Activated CD8-positive, alpha-beta memory T cell treated with anti-CD3 and anti-CD28 coated beads, Interleukin-2, amount 50 U/mL, for 48 hours (primary cell): ENCODE results near the gene ACTG1.

Experiments
- DNase-seq: peaks from one replicate; pipeline ENCODE4 v3.0.0-alpha.2; 2020

The ACTG1 gene

GRCh38 chr17:81478119-81478518 lies 34.5 kb downstream of the ACTG1 start:
- no peak for DNase-seq

- DNase-seq, result no peak
These were observed 35.4 kb downstream of the ACTG1 start for GRCh38 chr17:81477173-81477572.

DNA sequence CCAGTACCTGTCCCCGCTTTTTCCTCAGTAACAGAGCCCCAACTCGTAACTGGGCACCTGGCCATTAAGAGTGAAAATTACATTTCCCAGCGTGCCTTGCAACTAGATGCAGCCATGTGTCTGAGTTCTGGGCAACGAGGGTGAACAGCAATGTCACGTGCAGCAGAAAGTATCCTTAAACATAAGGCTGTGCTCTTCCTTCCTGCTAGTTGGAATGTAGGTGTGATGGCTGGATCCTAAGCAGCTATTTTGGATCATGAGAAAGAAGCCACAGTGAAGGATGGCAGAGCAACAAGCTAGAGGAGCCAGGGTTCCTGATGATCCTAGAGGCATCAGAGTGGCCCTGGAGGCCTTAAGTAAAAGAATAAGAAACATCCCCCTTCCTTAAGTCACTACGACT lies 36.0 kb downstream of the ACTG1 start:
- DNase-seq, result no peak

- DNase-seq, result no peak
These were observed 36.5 kb downstream of the ACTG1 start for GRCh38 chr17:81476097-81476496.

DNA sequence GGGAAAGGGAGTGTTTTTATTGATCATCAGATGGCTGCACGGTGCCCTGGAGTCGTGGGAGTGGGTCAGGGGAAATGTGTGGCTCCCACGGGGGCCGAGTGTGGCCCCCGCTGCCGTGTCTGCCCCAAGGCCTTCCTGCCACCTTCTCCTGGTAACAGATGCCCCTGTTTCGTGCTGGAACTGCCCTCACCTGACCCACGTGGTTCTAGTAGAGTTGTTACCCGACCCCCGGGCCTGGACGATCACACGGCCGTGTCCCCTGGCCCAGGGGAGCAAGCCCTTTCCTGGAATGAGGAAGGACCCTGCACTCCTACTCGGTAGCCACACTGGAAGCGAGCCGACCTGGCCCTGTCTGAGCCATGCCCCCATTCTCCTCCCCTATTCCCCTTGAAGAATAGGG lies 37.6 kb downstream of the ACTG1 start:
- DNase-seq, result no peak

GRCh38 chr17:81473019-81473418 lies 39.6 kb downstream of the ACTG1 start:
- DNase-seq, result no peak

GRCh38 chr17:81471818-81472456 lies 40.7 kb downstream of the ACTG1 start:
- no peak for DNase-seq

- DNase-seq, result no peak
These were observed 41.4 kb downstream of the ACTG1 start for GRCh38 chr17:81470944-81471817.

- no peak for DNase-seq
These were observed 42.2 kb downstream of the ACTG1 start for GRCh38 chr17:81470270-81470943.

DNA sequence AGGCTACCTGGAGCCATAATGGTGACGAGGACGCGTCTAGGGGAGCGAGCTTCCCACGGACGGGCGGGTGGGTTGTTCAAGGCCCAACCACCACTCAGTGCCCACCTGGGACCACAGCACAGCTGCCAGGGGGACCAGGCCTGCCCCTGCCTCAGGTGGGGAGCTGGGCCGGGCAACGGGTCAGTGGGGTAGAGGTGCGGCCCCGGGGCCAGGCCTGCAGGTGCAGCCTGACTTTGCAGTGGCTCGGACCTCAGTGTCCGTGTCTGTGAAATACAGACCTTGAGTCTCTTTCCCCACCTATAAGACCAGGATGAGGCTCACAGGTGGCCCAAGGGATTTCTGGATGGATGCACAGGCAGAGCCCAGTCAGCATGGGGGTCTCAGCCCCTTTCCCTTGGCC lies 43.3 kb downstream of the ACTG1 start:
- no peak for DNase-seq

DNA sequence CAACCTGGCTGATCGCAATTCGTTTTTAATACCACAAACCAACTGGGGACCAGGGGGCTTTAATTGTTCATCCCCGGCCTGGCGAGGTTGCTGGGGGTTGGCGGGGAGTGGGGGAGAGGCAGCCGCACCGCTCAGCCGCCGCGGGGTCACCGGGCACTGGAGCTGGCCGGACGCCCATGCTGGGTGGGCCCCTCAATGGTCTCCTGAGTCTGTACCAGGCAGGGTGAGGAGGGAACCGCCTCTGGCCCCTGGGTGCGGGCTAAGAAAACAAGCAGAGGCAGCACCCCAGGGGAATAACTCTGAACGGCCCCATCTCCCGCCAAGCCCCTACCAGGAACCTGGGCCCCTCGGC lies 43.9 kb downstream of the ACTG1 start:
- DNase-seq, result no peak

- no peak for DNase-seq
These were observed 44.4 kb downstream of the ACTG1 start for GRCh38 chr17:81468111-81468769.

DNA sequence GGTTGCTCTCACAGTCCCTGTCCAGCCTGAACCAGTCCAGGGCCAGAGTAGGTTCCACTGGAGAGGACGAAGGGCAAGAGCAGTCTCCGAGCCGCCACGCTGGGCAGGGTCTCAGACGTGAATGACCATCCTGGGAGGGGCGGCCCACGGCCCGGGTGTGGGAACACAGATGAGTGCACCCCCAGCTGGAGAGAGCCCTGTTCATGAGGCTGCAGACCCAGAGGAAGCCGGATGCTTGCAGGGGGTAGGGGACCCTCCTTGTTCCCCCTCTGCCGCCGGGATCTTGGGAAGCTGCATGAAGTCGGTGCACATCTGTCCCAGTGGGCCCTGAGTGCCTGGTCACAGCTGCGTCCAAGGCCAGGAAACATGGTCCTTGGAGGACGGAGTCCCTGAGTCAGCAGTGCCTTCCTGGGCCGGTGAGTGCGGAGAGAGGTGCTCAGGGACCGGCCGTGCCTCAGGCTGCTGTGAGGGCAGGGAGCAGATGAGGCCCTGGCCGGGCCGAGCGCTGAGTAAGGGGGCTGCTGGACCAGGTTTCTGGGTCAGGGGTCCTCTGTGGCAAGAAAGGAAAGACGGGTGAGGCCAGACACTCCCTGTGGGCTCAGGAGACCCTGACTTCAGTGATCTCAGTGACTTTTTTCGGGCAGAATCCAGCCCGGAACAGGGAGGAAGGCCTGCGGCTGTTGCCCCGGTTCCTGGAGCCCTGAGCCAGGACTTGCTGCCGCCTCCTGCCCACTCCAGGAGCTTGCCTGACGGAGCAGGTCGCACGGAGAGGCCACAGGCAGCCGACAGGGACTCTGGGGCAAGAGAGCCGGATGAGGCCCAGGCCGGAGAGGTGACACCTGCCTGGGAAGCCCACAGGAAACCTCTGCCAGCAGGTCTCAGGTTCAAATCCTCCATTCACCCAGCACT lies 45.8 kb downstream of the ACTG1 start:
- no peak for DNase-seq

DNA sequence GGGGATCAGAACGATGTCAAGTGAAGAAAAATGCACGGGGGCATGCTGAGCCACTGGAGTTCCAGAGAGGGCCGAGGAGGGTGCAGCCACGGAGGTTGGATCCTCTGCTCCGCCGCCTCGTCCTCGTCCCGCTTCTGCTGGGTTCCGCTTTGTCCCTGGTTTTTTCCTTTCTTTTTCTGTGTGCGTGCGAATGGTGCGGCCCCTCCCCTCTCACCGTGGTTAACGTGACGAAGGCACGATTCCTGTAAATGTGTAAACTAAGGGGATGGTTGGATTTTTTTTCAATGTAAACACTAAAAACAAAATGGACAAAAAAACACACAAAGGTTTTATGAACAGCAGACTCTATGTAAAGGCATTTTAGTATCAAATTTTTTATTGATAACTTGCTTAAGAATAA lies 46.7 kb downstream of the ACTG1 start:
- DNase-seq, result no peak

GRCh38 chr17:81464586-81464985 lies 48.0 kb downstream of the ACTG1 start:
- DNase-seq, result no peak

DNA sequence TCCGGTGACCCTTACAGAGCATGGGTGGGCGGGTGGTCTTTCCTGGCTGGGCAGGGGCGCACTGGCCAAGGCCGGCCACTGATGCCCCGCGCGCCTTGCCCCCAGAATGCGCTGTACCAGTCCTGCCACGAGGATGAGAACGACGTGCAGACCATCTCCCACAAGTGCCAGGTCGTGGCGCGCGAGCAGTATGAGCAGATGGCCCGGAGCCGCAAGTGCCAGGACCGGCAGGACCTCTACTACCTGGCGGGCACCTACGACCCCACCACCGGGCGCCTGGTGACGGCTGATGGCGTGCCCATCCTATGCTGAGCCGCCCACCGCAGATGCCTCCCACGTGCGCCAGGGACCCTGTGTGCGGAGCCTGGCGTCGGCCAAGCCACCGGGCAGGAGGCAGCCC lies 49.1 kb downstream of the ACTG1 start:
- no peak for DNase-seq

GRCh38 chr17:81462506-81463125 lies 50.0 kb downstream of the ACTG1 start:
- no peak for DNase-seq

GRCh38 chr17:81461607-81462500 lies 50.7 kb downstream of the ACTG1 start:
- DNase-seq, result no peak

DNA sequence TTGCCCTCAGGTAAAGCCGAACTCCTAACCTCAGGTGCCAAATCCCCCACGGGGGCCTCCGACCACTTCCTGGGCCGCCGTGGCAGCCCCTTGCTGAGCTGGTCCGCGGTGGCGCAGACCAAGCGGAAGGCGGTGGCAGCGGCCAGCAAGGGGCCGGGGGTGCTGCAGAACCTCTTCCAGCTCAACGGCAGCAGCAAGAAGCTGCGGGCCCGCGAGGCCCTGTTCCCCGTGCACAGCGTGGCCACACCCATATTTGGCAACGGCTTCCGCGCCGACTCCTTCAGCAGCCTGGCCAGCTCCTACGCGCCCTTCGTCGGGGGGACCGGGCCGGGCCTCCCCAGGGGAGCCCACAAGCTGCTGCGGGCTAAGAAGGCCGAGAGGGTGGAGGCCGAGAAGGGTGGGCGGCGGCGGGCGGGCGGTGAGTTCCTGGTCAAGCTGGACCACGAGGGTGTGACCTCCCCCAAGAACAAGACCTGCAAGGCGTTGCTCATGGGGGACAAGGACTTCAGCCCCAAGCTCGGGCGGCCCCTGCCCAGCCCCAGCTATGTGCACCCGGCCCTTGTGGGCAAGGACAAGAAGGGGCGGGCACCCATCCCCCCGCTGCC lies 51.6 kb downstream of the ACTG1 start:
- no peak for DNase-seq
